Posterior vena cava (tissue), 2 donors: ENCODE data around the gene ATP2B2. TPM values are rescaled to one million over a fixed set of nuclear protein-coding genes. Genes with fewer than 3 reads are reported as not detected.
A peak's percentile ranks its signal among the peaks of the same experiment; 100 is the strongest.

Experiments used
- DNase-seq: peaks from one replicate; pipeline ENCODE4 v3.0.0-alpha.2; 2020; ENCODE audit warnings: low spot score
- intact Hi-C, 2 donors: fragments of 100-400 bp; cut with DNase I; formaldehyde crosslinking; loops; one replicate each; pipeline versions ENCODE4 v1.14.1 to v1.14.2; 2022 to 2023
- total RNA-seq, 2 donors: library from RNA; stranded (reverse); fragmentation: NEBNext Ultra II Directional; extraction: Animal tissue kit (Norgen Biotek cat#: 25700); gene quantifications; one replicate each; pipeline ENCODE4 v1.2.1, GENCODE V29; 2021
- donor health status: DM: yes; HTN: yes; CAD: no.
- donor health status: DM: yes; HTN: yes; CAD: no.

The ATP2B2 gene
- total RNA-seq, 2 donors from 2014 or later = 0.29 to 0.42 TPM

DNA sequence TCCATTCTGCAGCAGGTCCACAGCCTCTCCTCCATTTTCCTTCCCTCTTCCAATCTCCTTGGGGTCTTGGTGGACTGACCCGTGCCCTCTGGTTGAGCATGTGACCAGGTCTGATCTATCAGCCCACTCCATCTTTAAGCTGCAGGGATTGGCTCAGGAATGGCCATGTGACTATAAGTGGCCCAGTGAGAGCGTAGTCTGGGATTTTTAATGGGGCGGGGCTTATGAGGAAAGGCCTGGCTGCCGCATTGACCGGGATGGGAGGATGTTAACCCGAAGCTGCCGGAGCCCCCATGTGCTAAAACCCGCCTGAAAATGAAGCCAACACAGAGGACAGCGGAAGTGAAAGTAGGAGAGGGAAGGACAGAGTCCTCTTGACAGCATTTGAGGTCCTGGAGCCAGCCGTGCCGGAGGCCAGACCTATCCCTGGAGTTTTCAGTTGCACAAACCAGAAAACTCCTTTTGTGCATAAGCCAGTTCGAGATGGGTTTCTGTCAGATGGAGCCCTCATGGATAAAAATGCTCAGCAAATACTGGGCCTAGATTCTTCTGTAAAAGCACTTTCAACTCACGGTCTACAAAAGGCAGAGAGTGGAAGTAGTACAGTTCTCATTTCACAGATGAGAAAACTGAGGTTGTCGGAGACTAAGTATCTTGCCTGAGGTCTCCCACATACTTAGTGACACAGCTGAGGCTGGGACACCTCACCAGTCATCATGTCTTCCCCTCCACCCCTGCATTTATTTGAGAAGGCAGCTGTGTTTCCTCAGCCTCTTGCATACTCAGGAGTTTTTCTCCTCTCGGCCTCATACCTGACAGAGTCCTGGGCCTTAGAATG, 61.9 kb downstream of the ATP2B2 start:
- intact Hi-C loops = no loop called here
- DNase-seq = no peak

DNA sequence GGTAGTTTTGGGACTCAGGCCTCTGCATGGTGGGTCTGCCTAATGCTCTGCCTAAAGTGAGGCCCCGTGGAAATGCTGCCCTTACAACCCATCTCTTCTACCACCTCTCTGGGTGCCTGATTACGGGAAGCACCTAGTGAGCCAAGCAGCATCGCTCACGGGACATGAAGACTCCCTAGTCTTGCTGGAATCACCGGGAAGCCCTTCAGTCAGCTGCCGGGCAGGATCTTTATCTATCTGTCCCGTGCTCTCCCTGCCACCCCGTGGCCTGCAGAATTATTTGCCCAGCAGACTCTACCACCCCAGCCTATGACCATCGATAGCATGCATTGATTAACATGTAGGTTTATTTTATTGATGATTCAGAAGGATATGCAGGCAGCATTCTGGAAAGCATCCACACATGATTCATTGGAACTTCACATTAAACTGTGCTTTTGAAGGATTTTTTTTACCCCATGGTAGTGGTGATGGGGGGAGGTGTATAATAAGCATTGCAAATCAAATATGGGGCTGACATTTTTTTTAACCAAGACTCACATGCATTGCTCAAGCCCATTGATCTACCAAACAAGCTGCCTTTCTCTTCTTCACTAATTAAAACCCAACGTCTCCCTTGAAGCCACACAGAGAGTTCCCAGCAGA, 63.1 kb downstream of the ATP2B2 start:
- DNase-seq = no peak
- intact Hi-C loops = no loop called here

DNA sequence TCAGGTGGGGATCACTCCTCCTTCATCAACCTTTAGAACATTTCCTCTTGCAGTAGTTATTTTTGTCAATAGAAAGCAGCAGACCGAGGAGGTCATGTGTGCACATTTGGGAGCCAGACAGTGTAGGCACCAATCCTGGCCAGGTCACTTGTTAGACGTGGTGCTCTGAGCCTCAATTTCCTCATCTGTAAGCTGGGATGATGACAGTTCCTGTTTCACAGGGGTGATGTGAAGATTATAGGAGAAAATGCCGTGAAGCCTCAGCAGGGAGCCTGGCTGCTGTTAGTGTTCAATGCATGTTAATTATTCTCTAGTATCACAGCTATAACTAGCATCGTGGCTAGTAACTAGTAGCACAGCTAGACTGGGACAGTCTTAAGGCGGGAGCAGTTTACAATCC, 64.7 kb downstream of the ATP2B2 start:
- intact Hi-C loops = no loop called here
- DNase-seq = no peak

DNA sequence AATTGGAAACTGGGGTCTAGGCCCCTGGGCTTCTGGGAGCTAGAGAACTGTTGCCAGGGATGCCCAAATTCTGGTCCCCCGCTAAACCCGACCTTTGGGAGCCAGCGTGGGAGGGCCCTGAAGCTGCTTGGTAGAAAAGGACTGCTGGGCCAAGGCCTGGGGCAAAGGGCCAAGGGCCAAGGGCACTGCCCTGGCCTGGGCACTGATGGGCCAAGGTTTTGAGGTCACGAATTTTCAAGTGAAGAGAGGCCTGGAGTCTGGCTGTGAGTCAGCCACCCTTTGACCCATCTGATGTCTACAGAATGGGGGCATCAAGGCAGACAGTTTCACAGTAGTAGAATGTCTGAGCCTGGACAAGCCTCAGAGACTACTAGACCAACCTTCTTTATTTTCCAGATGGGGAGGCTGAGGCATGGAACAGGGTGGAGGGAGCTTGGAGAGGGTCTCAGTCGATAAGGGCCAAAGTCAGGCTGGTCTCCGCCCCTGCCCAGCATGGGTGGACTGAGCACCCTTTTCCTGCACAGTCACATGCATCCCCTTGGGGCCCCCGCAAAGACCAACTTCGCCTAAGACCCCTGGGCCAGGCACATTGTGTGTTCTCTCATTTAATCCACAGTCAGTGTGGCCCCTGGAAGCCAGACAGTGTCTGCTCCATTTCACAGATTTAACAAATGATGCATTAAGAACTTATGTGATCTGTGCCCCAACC, 66.3 kb downstream of the ATP2B2 start:
- DNase-seq = no peak
- intact Hi-C loops = no loop called here

DNA sequence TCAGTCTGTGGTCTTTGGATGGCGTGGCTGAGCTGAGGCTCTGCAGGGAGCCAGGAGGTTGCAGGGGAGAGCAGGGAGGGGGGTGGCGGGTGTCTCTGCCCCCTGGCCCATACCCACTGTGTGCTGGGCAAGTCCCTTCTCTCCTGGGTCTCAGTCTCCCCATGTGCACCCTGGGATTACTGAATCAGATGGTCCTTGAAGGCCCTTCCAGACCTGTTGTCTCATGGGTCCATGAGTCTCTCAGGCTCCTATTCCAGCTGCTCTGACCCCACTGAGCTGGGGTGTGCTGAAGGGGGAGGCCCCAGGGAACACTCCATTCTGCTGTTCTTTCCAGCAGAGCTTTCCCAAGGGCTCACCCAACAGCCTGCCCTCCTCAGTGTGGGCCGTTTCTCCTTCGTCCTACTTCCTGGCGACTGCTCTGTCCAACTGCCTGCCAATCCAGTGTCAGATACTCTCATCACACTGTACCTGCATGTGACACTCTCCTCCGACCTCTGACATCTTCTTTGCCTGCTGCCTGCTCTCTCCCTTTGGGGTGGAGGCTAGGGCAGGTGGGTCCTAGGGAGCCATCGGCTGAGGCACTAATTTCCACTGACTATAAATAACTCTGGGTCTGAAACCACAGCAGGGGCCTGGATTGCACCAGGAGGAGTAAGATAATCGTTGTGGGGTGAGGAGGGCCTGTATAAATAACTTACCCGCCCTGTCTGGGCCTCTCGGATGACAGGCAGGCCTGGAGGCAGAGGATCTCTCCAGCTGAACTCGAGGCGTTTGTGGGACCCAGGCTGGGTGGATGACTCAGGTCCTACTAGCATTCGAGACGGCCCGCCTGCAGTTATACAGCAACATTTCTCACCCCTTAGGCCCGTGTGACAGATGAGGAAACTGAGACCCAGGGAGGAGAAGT, 67.1 kb downstream of the ATP2B2 start:
- DNase-seq = no peak
- intact Hi-C loops = no loop called here

DNA sequence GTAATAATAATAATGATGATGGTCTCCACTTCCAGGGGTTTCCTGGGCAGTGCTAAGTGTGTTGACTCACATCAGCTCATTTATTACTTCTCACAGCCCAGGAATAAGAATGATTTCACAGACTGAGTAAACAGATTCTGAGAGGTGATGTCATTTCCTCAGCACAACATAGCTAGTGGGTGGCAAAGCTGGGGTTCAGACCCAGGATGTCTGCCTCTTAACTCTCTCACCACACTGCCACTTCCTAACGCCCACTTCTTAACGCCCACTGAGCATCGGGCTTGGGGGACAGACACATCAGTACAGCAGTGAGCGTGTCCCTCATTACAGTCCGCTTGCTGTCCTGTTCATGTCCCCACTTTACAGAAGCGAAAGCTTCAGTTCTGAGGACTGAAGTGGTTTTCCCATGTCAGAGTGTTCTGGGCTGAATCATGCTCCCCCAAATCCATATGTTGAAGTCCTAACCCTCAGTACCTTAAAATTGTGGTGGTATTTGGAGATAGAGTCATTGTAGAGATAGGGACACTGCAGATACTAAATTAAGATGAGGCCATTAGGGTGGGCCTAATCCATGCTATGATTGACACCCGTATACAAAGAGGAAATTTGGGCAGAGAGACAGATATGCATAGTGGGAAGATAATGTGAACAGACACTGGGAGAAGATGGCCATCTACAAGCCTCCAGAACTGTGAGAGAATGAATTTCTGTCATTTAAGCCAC, 68.0 kb downstream of the ATP2B2 start:
- intact Hi-C loops = no loop called here
- no peak for DNase-seq

DNA sequence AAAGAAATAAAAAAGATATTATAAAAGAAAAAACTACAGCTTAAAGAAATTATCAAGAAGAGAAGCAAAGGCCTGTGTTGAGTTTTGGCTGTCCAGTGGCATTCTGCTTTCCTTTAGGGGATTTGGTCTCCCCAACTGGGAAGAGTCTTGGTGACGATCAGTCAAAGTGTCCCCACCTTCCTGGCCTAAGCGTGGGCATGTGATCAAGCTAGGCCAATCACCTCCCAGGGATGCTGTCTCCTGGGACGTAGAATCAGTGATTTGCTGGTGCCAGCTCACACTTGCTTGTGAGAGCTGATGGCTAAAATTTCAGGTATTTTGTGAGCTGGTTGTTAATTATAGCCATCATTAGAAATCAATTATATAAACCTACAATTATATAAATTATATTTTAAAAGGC, 69.5 kb downstream of the ATP2B2 start:
- DNase-seq = no peak
- intact Hi-C loops = no loop called here

DNA sequence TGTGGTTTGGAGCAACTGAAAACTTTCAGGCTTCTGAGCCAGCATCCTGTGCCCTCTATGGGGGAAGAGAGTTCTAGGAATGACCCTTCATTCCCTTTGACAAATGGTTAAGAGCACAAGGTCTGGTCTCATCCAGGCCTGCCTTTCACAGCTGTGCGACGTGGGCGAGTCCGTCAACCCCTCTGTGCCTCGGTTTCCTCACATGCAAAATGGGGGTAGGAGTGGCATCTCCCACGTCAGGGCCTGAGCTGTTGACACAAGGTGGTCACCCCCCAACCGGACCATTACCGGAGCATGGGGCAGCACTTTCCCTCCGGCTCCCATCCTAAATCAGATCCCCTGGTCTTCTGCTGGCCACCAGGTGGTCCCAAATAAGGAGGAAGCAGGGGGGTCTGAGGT, 70.4 kb downstream of the ATP2B2 start:
- DNase-seq = peak; percentile 65
- intact Hi-C loops = no loop called here

DNA sequence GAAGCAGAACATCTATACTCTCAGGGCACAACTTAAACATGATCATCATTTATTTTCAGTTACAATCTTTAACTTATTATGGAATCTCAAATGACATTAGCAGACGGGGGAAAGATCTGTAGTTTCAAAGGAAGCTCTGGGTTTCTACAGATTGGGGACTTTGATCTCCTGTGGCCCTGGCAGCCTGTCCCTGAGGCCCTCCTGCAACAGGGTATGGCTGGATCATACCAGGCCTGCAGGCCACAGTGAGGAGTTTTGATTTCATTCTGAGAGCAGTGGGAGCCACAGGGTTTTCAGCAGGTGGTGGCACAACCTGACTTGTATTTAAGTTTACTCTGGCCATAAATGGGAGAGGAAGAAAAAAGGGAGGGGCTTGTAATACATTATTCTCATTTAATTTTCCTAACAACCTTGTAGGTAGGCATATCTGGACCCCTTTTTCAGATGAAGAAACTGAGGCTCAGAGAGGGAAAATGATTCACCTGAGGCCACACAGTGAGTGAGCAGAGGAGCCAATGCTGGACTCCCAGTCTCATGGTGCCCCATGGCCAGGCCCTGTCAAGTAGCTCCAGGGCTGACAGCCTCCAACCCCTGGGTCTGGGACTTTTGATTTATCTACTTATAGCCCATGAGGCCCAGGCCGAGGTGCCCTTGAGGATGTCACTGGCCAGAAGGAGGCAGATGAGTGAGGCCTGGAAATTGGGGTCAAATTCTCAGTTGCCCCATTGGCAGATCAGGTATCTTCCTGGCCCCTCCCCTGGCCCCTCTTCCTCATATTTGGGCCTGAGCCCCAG, 71.0 kb downstream of the ATP2B2 start:
- DNase-seq = peak; percentile 57
- intact Hi-C loops = no loop called here

DNA sequence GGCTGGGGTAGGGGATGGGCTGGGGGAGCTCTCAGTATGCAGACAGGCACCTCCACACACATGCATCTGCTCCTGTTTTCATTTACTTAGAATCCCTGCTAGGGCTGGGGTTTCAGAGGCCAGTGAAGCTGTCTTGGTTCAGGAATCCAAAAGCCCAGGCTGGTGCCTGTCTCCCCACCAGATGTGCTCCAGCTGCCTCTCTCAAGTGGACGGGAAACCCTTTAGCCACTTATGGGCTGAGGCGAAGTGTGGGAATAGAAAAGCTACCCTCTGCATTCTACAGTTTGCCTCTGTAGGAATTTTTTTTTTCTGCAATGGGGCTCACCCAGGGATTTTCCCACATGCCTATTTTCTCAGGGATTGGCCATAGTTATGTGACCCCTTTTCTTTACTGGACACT, 72.5 kb downstream of the ATP2B2 start:
- intact Hi-C loops = no loop called here
- DNase-seq = no peak

DNA sequence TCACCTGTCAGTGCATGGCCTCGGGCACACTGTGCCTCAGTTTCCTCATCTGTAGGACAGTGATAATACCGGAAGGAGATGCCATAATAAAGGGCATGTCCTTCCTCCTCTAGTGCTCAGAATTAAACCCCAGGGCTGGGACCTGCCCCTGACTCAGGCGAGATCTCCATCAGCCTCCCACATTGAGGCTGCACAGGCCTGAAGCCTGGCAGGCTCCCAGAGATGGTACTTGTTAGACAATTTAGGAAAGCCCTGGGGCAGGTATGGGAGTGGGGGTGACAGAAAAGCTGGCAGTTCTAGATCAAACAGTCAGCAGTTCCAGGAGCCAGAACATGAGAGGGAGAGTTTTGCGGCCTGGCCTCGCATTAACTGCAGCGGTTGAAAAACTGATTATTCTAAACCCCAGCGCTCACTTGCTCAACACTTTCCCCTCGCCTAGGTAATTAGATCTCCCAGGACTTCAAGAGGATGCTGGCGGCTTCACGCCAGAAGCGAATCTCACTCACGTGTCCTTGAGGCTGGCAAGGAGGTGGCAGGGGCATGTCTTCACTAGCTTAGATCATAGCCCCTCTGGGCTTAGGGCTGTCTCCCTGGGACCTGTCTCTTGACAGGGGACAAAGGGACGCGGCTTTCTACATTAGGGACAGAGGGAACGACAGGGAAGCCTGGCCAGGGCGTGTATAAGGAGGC, 73.1 kb downstream of the ATP2B2 start:
- peak; percentile 43 for DNase-seq
- intact Hi-C loops = no loop called here

DNA sequence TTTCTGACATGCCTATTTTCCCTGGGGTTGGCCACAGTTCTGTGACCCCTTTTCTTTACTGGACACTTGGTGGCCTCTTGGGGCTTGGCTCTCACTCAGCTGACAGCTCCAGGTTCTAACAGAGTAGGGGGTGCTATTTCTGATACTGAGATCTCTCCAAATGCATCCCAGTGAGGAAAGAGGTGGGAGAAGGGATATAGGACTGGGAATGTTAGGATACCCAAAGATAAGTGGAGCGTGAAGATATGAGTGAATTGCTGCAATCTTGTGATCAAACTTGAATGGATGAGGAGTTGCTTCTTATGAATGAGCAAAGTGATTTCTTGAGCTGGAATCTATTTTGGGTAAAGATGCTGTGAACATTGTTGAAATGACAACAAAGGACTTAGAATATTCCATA, 74.6 kb downstream of the ATP2B2 start:
- no peak for DNase-seq
- intact Hi-C loops = no loop called here

DNA sequence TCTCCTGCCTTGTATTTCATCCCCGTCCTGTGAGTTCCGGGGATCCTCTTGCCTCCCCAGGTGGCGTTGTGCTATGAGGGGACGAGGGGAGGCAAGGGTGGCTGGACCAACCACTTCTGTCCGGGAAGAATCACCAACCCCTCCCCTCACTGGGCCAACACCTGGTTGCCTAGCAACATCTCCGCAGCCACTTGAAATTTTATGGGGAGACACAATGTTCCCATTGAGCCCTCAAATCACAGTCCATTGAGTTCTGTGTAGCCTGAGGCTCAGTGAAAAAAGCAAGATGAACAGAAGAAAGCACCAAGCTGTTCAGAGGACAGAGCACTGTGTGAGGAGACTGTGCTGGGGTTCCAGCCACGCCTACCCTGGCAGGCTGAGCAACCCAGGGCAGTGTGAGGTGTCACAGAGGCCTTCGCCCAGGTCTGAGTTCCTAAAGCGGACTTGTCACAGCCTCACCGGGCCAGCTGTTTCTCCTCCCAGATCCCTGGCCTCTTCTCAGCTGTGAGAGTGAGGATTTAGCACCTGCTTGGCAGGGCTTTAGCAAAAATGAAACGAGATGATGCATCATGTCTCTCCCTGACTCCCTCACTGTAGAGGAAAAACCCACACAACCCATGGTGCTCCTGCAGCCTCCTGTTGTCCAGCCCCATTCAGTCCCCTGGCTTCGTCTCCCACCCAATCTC, 76.8 kb downstream of the ATP2B2 start:
- intact Hi-C loops = no loop called here
- no peak for DNase-seq

DNA sequence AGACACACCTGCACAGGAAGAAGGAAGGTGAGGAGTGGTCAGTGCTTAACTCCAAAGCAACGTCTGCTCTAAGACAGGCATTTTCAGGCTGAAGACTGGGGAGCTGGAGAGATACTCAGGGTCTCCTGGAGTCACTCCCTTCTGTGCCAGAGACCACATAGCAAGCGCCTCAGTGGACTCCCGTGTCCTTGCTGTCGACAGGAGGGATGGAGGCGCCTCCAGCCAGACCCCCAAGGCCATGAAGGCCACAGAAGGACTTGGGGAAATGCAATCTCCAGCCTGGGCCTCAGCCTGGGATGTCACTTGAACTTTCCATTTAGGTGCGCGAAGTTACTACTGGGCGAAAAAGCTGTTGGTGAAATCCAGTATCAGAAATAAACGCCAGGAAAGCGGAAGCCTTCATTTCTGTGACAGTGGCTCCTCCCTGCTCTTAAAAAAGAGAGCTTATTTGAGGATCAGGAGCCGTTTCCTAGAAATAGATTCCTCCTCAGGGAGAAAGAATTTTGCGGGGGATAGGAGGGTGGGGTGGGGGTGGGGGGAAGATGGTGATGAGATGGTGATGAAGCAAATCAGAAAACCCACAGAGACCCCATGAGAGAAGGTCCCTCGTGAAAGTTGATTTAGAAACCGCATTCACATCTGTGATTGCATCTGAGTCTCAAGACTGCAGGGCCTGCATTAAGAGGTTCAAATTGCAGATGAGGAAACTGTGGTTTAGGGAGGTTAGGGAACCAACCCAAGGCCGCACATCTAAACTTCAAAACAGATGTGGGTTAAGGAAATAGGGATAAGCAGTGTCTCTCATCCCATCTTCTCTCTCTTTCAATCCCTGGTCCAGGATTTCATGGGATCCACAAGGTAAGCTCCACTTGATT, 78.8 kb downstream of the ATP2B2 start:
- no peak for DNase-seq
- intact Hi-C loops = no loop called here

DNA sequence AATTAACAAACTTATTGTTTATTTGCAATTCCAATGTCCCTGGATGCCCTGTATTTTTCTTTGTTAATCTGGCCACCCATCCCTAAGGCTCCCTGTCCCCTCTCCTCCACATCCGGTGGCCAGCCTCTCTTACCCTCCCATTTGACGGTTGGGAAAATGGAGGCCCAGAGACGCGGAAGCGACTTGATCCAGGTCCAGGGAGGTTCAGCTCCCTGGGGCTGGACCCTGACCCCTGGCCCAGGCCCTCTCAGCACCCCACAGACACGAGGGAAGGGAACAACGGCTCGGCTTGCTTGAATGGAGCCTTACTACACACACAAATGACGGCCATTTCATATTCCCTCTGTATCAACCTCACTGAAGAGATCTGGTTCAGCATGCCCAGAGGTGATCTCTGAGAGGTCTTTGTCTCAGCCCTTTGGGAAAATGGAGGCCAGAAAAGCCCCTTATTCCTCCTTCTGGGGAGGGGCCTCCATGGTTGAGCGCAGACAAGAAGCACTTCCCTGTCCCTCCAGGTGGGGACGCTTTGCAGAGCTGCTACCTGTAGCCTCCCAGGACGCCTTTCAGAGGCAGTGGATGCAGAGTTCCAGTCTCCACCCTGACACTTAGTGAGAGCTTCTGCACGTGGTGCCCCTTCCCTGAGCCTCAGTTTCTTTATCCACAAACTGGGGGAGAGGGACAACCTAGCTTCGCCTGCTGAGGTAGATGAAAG, 82.1 kb downstream of the ATP2B2 start:
- intact Hi-C loops = no loop called here
- DNase-seq = no peak
